ENCODE results near the gene USP21. TPM values are rescaled to one million over a fixed set of nuclear protein-coding genes. Genes with fewer than 3 reads are reported as not detected.

Gene USP21
- total and polyA plus RNA-seq, 2 of the 4 experiments (the other 2 are of a cell fraction) = 6.3 to 23.8 TPM

- Histone ChIP-seq H4K91ac (ENCODE audit: insufficient read depth, low read depth, low read length) (no peak overlapping the region), H4K5ac (ENCODE audit: low read depth, low read length) (no peak overlapping the region), H2BK15ac (ENCODE audit: low read depth, low read length) (no peak overlapping the region), H2BK20ac (ENCODE audit: low read depth, low read length) (no peak overlapping the region), H3K23ac (ENCODE audit: low read depth, low read length) (no peak overlapping the region), H4K20me1 (ENCODE audit: insufficient read depth, low read length) (no peaks in the 10 kb centered on the region), H3K18ac (ENCODE audit: low read depth, low read length) (no peak overlapping the region), H3K9me1 (ENCODE audit: insufficient read depth, low read length) (peaks cover 13% of the 10 kb centered on the region), H3K4me1 (ENCODE audit: control insufficient read depth, insufficient read depth, low read length) (peaks cover 8% of the 10 kb centered on the region), H3K9ac (ENCODE audit: low read depth, low read length) (no peak overlapping the region), H2AK5ac (ENCODE audit: low read depth, low read length) (no peak overlapping the region), H3K4ac (ENCODE audit: low read depth, low read length) (no peak overlapping the region), H3K79me1 (ENCODE audit: low read depth in 1 of 2, low read length in 2 of 2) (peaks cover 19 to 36% of the 10 kb centered on the region in 2 experiments), H2AK9ac (replicated peaks; ENCODE audit: low read depth, low read length, poor library complexity) (no peak overlapping the region), H2AFZ (replicated peaks; ENCODE audit: low read length, poor library complexity) (no peak overlapping the region), H3K14ac (replicated peaks; ENCODE audit: low read depth, low read length) (no peak overlapping the region), H3K9me3 (ENCODE audit: control insufficient read depth, insufficient read depth, low read length) (no peaks in the 10 kb centered on the region), H3K27me3 (ENCODE audit: control insufficient read depth, insufficient read depth, low read length) (no peaks in the 10 kb centered on the region), H3K4me3 (ENCODE audit: insufficient read depth, low read depth, low read length) (no peak overlapping the region), H3K27ac (ENCODE audit: insufficient read depth, low read length) (no peak overlapping the region), H3K36me3 (ENCODE audit: control insufficient read depth, insufficient read depth, low read length) (peaks cover 24% of the 10 kb centered on the region), H4K8ac (ENCODE audit: low read depth in 2 of 2, low read length in 2 of 2) (no peak overlapping the region), H2BK5ac (ENCODE audit: low read depth, low read length, poor library complexity, severe bottlenecking) (no peak overlapping the region), H3K4me2 (ENCODE audit: low read depth, low read length) (no peak overlapping the region), H3K56ac (ENCODE audit: extremely low read depth, insufficient read depth, low read length) (no peak overlapping the region), H2BK120ac (ENCODE audit: low read depth, low read length) (no peak overlapping the region)
- in situ Hi-C loops (cut with MboI; ENCODE audit: low sequenced_read_pairs) (no loop called here), dilution Hi-C loops (cut with HindIII; ENCODE audit: low sequenced_read_pairs, unreplicated experiment) (no loop called here), intact Hi-C loops (cut with micrococcal nuclease) (no loop called here)
- ChIA-PET CTCF (no interaction called here), POLR2A (ENCODE audit: unreplicated experiment) (no interaction called here)
- no peak for DNase-seq
- no peak for ATAC-seq (ENCODE audit: low read depth)
- WGBS, 2 experiments (ENCODE audit: extremely low coverage in 2 of 2, insufficient read length in 1 of 2) = no CpG with 5 or more reads among the region's 5 CpGs
- no TSS peak for BruUV-seq (replicated peaks)
- no peak for TF ChIP-seq CHD1 (IDR thresholded peaks at IDR 0.05; ENCODE audit: low read depth, low read length)
Measured at GRCh38 chr1:161163793-161164192, 4.5 kb downstream of the USP21 start.

All from IMR-90 (cell line).